ENCODE results near the gene SUPT16H. TPM values are rescaled to one million over a fixed set of nuclear protein-coding genes. Genes with fewer than 3 reads are reported as not detected.
A peak's percentile ranks its signal among the peaks of the same experiment; 100 is the strongest.

Gene SUPT16H
- polyA plus RNA-seq, 2 of the 4 experiments (the other 2 are of a cell fraction): 121 to 131 TPM

DNA sequence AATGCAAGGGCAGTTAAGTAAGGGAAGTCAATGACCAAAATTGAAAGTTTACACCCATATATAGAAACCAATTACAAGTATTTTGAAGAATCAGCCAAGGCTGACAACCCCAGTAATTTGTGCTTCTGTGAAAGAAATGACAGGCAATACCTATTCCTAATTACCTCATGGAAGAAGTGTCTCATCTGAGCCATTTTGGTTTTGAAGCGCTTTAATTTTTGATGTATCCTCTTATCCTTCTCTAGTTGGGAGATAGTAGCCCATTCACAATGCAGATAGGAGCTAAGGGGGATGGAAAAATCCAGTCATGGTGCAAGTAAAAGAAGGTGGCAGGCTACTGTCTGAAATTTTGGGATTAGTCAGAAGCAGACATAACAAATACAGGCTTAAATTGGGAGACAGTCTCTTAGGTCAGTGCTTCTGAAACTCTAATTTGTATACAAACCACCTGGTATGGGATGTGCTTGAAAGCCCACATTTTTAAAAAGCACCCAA, 30.4 kb upstream of the SUPT16H start (continued):
- TF ChIP-seq PBX3 (IDR thresholded peaks at IDR 0.05) (no peak), SMC3 (IDR thresholded peaks at IDR 0.05) (no peak)

DNA sequence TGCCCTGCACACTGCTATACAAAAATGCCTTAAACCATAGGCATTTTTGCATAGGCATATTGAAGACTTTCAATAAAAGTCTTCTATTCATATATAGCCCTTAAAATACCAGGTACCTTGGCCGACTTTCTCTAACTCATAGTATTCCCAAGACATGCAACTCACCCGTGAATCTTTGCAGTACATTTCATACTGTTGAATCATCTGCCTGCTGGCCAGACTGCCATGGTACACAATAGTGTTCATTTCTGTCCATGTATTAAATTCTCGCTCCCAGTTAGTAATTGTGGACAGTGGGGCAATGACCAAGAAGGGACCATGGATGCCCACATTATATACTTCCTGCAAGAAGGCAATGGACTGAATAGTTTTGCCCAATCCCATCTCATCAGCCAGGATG, 24.3 kb upstream of the SUPT16H start:
- no peak for TF ChIP-seq FOSL2 (IDR thresholded peaks at IDR 0.05)
- TF ChIP-seq FOSL2 (CRISPR knock-in tag; IDR thresholded peaks at IDR 0.05): peak; percentile 29; the same call in 1 of the 2 replicates
- no peak for TF ChIP-seq HOXB5 (CRISPR knock-in tag; IDR thresholded peaks at IDR 0.05)
- DNase-seq (ENCODE audit: low read depth in 1 of 2, low spot score in 1 of 2) (peak; percentile 13 to 20), FAIRE-seq (no peak), ATAC-seq (peak; percentile 83 to 92)
- Histone ChIP-seq H3K4me2 (peak overlapping the region; percentile 35; the same call in 2 of the 3 replicates), H3K4me1 (peaks cover 10% of the 10 kb centered on the region), H3K9me3 (no peaks in the 10 kb centered on the region), H3K27ac (peak overlapping the region; percentile 22 to 34; a peak in 2 of 6 replicates), H3K4me3 (no peak overlapping the region)
- ChIA-PET POLR2A (interaction anchor here (1.0 kb wide), 1 partner anchor 24 kb away, joined by 3 read pairs; the partner anchor contains the start of gene SUPT16H), CTCF (interaction anchor here (0.7 to 1.4 kb wide), 4 partner anchors 15 to 111 kb away, joined by 3 to 4 read pairs (median 3); partner anchors contain the start of gene CHD8)
- WGBS (ENCODE audit: missing lambda C conversion rate): 33% methylated on average over 3 of the region's 3 CpGs

GRCh38 chr14:21406213-21406612, 22.4 kb upstream of the SUPT16H start:
- POLR2A ChIA-PET: no interaction called here
- FAIRE-seq: no peak
- H3K4me2 ChIP-seq: no peak overlapping the region

DNA sequence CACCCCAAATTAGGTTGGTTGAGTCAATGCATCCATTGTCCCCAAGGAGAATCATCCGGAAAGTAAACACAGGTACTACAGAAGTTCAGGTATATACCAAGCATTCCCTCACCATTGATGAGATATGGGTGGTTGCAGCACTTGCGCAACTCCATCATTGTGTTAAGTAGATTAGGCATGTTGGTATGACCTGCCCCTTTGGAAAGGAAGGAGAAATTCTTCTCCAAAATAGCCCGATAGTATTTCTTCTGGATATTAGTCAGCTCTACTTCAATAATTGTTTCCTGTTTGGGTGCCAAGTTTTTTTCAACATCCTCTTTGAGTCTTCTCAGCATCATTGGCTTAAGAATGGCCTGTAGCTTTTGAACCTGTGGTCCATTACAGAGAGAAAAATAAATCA, 21.3 kb upstream of the SUPT16H start:
- Histone ChIP-seq H3K4me3 (no peak overlapping the region), H3K4me1 (peaks cover 10% of the 10 kb centered on the region), H3K27ac (no peak overlapping the region), H3K9me3 (no peaks in the 10 kb centered on the region), H3K4me2 (no peak overlapping the region)
- DNase-seq (ENCODE audit: low read depth in 1 of 2, low spot score in 1 of 2) (no peak), FAIRE-seq (no peak), ATAC-seq (no peak)
- ChIA-PET CTCF (interaction anchor here (1.2 to 1.9 kb wide), 2 partner anchors 12 to 30 kb away, joined by 3 to 6 read pairs; no protein-coding TSS in a partner anchor), POLR2A (no interaction called here)
- WGBS (ENCODE audit: missing lambda C conversion rate): 93% methylated on average over 3 of the region's 3 CpGs
- TF ChIP-seq CEBPB (IDR thresholded peaks at IDR 0.05): peak; percentile 21 to 75; a peak in 2 of 4 replicates
- TF ChIP-seq, protein P1, sequence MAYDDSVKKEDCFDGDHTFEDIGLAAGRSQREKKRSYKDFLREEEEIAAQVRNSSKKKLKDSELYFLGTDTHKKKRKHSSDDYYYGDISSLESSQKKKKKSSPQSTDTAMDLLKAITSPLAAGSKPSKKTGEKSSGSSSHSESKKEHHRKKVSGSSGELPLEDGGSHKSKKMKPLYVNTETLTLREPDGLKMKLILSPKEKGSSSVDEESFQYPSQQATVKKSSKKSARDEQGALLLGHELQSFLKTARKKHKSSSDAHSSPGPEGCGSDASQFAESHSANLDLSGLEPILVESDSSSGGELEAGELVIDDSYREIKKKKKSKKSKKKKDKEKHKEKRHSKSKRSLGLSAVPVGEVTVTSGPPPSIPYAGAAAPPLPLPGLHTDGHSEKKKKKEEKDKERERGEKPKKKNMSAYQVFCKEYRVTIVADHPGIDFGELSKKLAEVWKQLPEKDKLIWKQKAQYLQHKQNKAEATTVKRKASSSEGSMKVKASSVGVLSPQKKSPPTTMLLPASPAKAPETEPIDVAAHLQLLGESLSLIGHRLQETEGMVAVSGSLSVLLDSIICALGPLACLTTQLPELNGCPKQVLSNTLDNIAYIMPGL (CRISPR knock-in tag; IDR thresholded peaks at IDR 0.05; ENCODE audit: borderline replicate concordance): no peak

More at GRCh38 chr14:21406213-21406612, 22.4 kb upstream of the SUPT16H start:
- TF ChIP-seq CHD2 (IDR thresholded peaks at IDR 0.05; ENCODE audit: low read length, partially characterized antibody) (no peak), CBX2 (IDR thresholded peaks at IDR 0.05; ENCODE audit: borderline replicate concordance, low read depth) (no peak), MYC (IDR thresholded peaks at IDR 0.05; ENCODE audit: borderline replicate concordance, low read length) (no peak), JUN (IDR thresholded peaks at IDR 0.05) (no peak), HOXA7 (CRISPR knock-in tag; IDR thresholded peaks at IDR 0.05) (no peak), ESRRA (IDR thresholded peaks at IDR 0.05; ENCODE audit: borderline replicate concordance, low read length) (no peak), PBX3 (IDR thresholded peaks at IDR 0.05) (no peak), FOSL2 (IDR thresholded peaks at IDR 0.05) (no peak), FOSL2 (CRISPR knock-in tag; IDR thresholded peaks at IDR 0.05) (no peak), CHD4 (IDR thresholded peaks at IDR 0.05; ENCODE audit: borderline replicate concordance) (no peak), NR3C1 (IDR thresholded peaks at IDR 0.05) (no peak), RARB (CRISPR knock-in tag; IDR thresholded peaks at IDR 0.05) (no peak), RNF2 (IDR thresholded peaks at IDR 0.05; ENCODE audit: borderline replicate concordance, low read depth) (no peak), FOXS1 (CRISPR knock-in tag; IDR thresholded peaks at IDR 0.05) (no peak), HOXB5 (CRISPR knock-in tag; IDR thresholded peaks at IDR 0.05) (no peak), FOSB (CRISPR knock-in tag; IDR thresholded peaks at IDR 0.05) (no peak)
- TF ChIP-seq, protein P2, sequence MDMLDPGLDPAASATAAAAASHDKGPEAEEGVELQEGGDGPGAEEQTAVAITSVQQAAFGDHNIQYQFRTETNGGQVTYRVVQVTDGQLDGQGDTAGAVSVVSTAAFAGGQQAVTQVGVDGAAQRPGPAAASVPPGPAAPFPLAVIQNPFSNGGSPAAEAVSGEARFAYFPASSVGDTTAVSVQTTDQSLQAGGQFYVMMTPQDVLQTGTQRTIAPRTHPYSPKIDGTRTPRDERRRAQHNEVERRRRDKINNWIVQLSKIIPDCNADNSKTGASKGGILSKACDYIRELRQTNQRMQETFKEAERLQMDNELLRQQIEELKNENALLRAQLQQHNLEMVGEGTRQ (IDR thresholded peaks at IDR 0.05): no peak
- TF ChIP-seq, protein P3, sequence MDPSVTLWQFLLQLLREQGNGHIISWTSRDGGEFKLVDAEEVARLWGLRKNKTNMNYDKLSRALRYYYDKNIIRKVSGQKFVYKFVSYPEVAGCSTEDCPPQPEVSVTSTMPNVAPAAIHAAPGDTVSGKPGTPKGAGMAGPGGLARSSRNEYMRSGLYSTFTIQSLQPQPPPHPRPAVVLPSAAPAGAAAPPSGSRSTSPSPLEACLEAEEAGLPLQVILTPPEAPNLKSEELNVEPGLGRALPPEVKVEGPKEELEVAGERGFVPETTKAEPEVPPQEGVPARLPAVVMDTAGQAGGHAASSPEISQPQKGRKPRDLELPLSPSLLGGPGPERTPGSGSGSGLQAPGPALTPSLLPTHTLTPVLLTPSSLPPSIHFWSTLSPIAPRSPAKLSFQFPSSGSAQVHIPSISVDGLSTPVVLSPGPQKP (IDR thresholded peaks at IDR 0.05; ENCODE audit: low read depth, low read length): no peak
- Histone ChIP-seq H3K27ac (no peak overlapping the region), H3K4me3 (no peak overlapping the region), H3K9me3 (no peaks in the 10 kb centered on the region), H3K4me1 (peaks cover 10% of the 10 kb centered on the region)
- DNase-seq (ENCODE audit: low read depth in 1 of 2, low spot score in 1 of 2) (no peak), ATAC-seq (no peak)
- CTCF ChIA-PET: interaction anchor here (0.6 to 1.1 kb wide), 4 partner anchors 13 to 388 kb away, joined by 3 to 4 read pairs (median 4); no protein-coding TSS in a partner anchor

Data from A549 (cell line).